Nephron (organoid): Measurements from ENCODE around the gene ADAD1.

Experiments used
- H3K27ac Mint-ChIP-seq, 3 experiments: 2 replicates each; pipeline ENCODE4 v1.8.0; 2020; ENCODE audit warnings: mixed read lengths in 3 of 3, mild to moderate bottlenecking in 2 of 3, moderate library complexity in 1 of 3
- H3K27me3 Mint-ChIP-seq: 2 replicates; pipeline ENCODE4 v1.8.0; 2021; ENCODE audit warnings: low read depth, mild to moderate bottlenecking, moderate library complexity, mixed read lengths
- H3K36me3 Mint-ChIP-seq: 2 replicates; pipeline ENCODE4 v1.8.0; 2020; ENCODE audit warnings: low read depth, mixed read lengths
- H3K4me1 Mint-ChIP-seq: 2 replicates; pipeline ENCODE4 v1.8.0; 2020; ENCODE audit warnings: mixed read lengths
- H3K4me3 Mint-ChIP-seq, 3 experiments: 2 replicates each; pipeline ENCODE4 v1.8.0; 2020; ENCODE audit warnings: mild to moderate bottlenecking in 3 of 3, mixed read lengths in 3 of 3, moderate library complexity in 2 of 3
- H3K9me3 Mint-ChIP-seq: 2 replicates; pipeline ENCODE4 v1.8.0; 2020; ENCODE audit warnings: mixed read lengths
- CTCF ChIP-seq, 3 experiments: fragments of 200-600 bp; sonication (generic); IDR thresholded peaks; one replicate each; pipeline ENCODE4 v1.5.0; 2021; ENCODE audit warnings: antibody characterized with exemption in 3 of 3; ENCODE audit not compliant: unreplicated experiment in 3 of 3

Gene ADAD1

GRCh38 chr4:122378711-122379110, at the start of gene ADAD1:
Gene ADAD1 (plus strand): TSS chr4:122379011. CDS start chr4:122380070, 1,059 bp downstream.
- H3K36me3 Mint-ChIP-seq, result no peaks in the 10 kb centered on the region
- no peak within 1 kb of the TSS for H3K27ac Mint-ChIP-seq
- no peaks in the 10 kb centered on the region for H3K27me3 Mint-ChIP-seq
- H3K4me3 Mint-ChIP-seq, result no peak within 1 kb of the TSS
- no peaks in the 10 kb centered on the region for H3K4me1 Mint-ChIP-seq
- TF ChIP-seq CTCF (IDR thresholded peaks at IDR 0.05; ENCODE audit: unreplicated experiment in 3 of 3), result no peak
- peaks cover 4% of the 10 kb centered on the region for H3K9me3 Mint-ChIP-seq

GRCh38 chr4:122329876-122330565, 48.8 kb upstream of the ADAD1 start:
- H3K36me3 Mint-ChIP-seq, result peaks cover 52% of the 10 kb centered on the region
- H3K27me3 Mint-ChIP-seq, result no peaks in the 10 kb centered on the region
- TF ChIP-seq CTCF (IDR thresholded peaks at IDR 0.05; ENCODE audit: unreplicated experiment in 3 of 3), result no peak
- H3K27ac Mint-ChIP-seq, result peak overlapping the region; percentile 2 to 39 (median 3)
- peaks cover 10% of the 10 kb centered on the region for H3K4me1 Mint-ChIP-seq
- no peaks in the 10 kb centered on the region for H3K9me3 Mint-ChIP-seq
- H3K4me3 Mint-ChIP-seq, result no peak overlapping the region

- Mint-ChIP-seq H3K4me3 (no peak overlapping the region), H3K9me3 (no peaks in the 10 kb centered on the region), H3K27me3 (no peaks in the 10 kb centered on the region), H3K4me1 (peaks cover 10% of the 10 kb centered on the region), H3K36me3 (peaks cover 59% of the 10 kb centered on the region), H3K27ac (no peak overlapping the region)
- TF ChIP-seq CTCF (IDR thresholded peaks at IDR 0.05; ENCODE audit: unreplicated experiment in 3 of 3), result no peak
Observed at GRCh38 chr4:122331195-122331594, 47.6 kb upstream of the ADAD1 start.

- Mint-ChIP-seq H3K4me1 (peaks cover 10% of the 10 kb centered on the region), H3K27ac (no peak overlapping the region), H3K36me3 (peaks cover 49% of the 10 kb centered on the region), H3K4me3 (no peak overlapping the region), H3K9me3 (no peaks in the 10 kb centered on the region), H3K27me3 (no peaks in the 10 kb centered on the region)
- TF ChIP-seq CTCF (IDR thresholded peaks at IDR 0.05; ENCODE audit: unreplicated experiment in 3 of 3), result no peak
Observed at GRCh38 chr4:122334828-122335227, 44.0 kb upstream of the ADAD1 start.

GRCh38 chr4:122341886-122342285, 36.9 kb upstream of the ADAD1 start:
- no peak overlapping the region for H3K27ac Mint-ChIP-seq
- H3K9me3 Mint-ChIP-seq, result no peaks in the 10 kb centered on the region
- peaks cover 34% of the 10 kb centered on the region for H3K36me3 Mint-ChIP-seq
- TF ChIP-seq CTCF (IDR thresholded peaks at IDR 0.05; ENCODE audit: unreplicated experiment in 3 of 3), result no peak
- H3K4me3 Mint-ChIP-seq, result no peak overlapping the region
- H3K27me3 Mint-ChIP-seq, result no peaks in the 10 kb centered on the region
- peaks cover 5% of the 10 kb centered on the region for H3K4me1 Mint-ChIP-seq

- H3K4me1 Mint-ChIP-seq, result no peaks in the 10 kb centered on the region
- H3K4me3 Mint-ChIP-seq, result no peak overlapping the region
- no peaks in the 10 kb centered on the region for H3K9me3 Mint-ChIP-seq
- H3K27ac Mint-ChIP-seq, result no peak overlapping the region
- H3K36me3 Mint-ChIP-seq, result peaks cover 58% of the 10 kb centered on the region
- H3K27me3 Mint-ChIP-seq, result no peaks in the 10 kb centered on the region
- no peak for TF ChIP-seq CTCF (IDR thresholded peaks at IDR 0.05; ENCODE audit: unreplicated experiment in 3 of 3)
Observed at GRCh38 chr4:122346036-122346435, 32.8 kb upstream of the ADAD1 start.
